Measurements from ENCODE around the gene CEP72.

DNA sequence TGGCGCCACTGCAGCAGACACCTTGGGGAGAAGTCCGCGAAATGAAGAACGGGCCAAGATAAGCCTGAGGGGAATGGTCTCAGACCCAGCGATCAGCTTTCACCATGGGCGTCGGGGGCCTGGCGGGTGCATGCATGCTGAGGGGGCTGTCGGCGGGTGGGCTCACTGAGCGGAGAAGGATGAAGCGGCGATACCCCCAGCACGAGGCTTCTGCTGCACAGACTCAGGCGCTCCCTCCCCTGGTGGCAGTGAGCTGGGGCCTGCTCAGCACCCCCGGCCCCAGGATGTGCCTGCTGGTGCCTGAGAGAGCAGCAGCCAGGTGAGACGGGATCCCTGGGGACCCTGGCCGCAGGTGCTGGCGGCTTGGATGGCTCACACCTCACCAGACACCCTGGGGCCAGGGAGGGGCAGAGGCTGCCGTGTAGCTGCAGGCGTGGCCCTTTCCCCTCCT lies 31.2 kb downstream of the CEP72 start:
- TF ChIP-seq CTCF (IDR thresholded peaks at IDR 0.05) = no peak
- no peak for TF ChIP-seq POLR2A (IDR thresholded peaks at IDR 0.05)

All from heart left ventricle (tissue), 13 donors.